VCaP (cell line): Measurements from ENCODE around the gene IBTK.
"Not testable (repeated sequence)": the region's sequence is repeated elsewhere in the genome, so short reads cannot be mapped to it uniquely, and the experiment has no call there.

Source experiments
- H3K27ac ChIP-seq: fragments of 450-650 bp; 2 replicates; pipeline ENCODE4 v1.5.1; 2017
- CTCF ChIP-seq: fragments of 450-650 bp; conservative IDR thresholded peaks from 2 replicates; pipeline ENCODE4 v1.5.1; 2017; ENCODE audit warnings: mild to moderate bottlenecking, moderate library complexity

IBTK gene

GRCh38 chr6:82144007-82144851 lies 103.3 kb downstream of the IBTK start:
- TF ChIP-seq CTCF, result no peak
- H3K27ac ChIP-seq, result no peak overlapping the region

GRCh38 chr6:82143041-82143481 lies 104.5 kb downstream of the IBTK start:
- no peak for TF ChIP-seq CTCF
- no peak overlapping the region for H3K27ac ChIP-seq

- no peak overlapping the region for H3K27ac ChIP-seq
- no peak for TF ChIP-seq CTCF
These were observed 105.0 kb downstream of the IBTK start for GRCh38 chr6:82142524-82142923.

GRCh38 chr6:82138075-82138791 lies 109.3 kb downstream of the IBTK start:
- TF ChIP-seq CTCF, result no peak
- H3K27ac ChIP-seq, result no peak overlapping the region

GRCh38 chr6:82131441-82131840 lies 116.1 kb downstream of the IBTK start:
- no peak overlapping the region for H3K27ac ChIP-seq
- no peak for TF ChIP-seq CTCF

GRCh38 chr6:82129797-82130196 lies 117.7 kb downstream of the IBTK start:
- TF ChIP-seq CTCF, result no peak
- H3K27ac ChIP-seq, result no peak overlapping the region

GRCh38 chr6:82128973-82129372 lies 118.6 kb downstream of the IBTK start:
- not testable (repeated sequence) for H3K27ac ChIP-seq

GRCh38 chr6:82123632-82124031 lies 123.9 kb downstream of the IBTK start:
- no peak for TF ChIP-seq CTCF
- no peak overlapping the region for H3K27ac ChIP-seq
